GM18867 (cell line): ENCODE measurements around the gene RABEP2.
"Not testable (repeated sequence)": the region's sequence is repeated elsewhere in the genome, so short reads cannot be mapped to it uniquely, and the experiment has no call there.

ENCODE experiments used
- ATAC-seq: cut with Tn5 transposase; IDR thresholded peaks from one replicate; pipeline ENCODE4 v1.9.1; 2021; ENCODE audit warnings: mild to moderate bottlenecking, moderate library complexity; ENCODE audit not compliant: unreplicated experiment

RABEP2 gene

DNA sequence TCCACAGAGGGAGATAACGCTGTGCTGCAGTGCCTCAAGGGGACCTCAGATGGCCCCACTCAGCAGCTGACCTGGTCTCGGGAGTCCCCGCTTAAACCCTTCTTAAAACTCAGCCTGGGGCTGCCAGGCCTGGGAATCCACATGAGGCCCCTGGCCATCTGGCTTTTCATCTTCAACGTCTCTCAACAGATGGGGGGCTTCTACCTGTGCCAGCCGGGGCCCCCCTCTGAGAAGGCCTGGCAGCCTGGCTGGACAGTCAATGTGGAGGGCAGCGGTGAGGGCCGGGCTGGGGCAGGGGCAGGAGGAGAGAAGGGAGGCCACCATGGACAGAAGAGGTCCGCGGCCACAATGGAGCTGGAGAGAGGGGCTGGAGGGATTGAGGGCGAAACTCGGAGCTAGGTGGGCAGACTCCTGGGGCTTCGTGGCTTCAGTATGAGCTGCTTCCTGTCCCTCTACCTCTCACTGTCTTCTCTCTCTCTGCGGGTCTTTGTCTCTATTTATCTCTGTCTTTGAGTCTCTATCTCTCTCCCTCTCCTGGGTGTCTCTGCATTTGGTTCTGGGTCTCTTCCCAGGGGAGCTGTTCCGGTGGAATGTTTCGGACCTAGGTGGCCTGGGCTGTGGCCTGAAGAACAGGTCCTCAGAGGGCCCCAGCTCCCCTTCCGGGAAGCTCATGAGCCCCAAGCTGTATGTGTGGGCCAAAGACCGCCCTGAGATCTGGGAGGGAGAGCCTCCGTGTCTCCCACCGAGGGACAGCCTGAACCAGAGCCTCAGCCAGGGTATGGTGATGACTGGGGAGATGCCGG, 7.5 kb upstream of the RABEP2 start:
- no peak for ATAC-seq

DNA sequence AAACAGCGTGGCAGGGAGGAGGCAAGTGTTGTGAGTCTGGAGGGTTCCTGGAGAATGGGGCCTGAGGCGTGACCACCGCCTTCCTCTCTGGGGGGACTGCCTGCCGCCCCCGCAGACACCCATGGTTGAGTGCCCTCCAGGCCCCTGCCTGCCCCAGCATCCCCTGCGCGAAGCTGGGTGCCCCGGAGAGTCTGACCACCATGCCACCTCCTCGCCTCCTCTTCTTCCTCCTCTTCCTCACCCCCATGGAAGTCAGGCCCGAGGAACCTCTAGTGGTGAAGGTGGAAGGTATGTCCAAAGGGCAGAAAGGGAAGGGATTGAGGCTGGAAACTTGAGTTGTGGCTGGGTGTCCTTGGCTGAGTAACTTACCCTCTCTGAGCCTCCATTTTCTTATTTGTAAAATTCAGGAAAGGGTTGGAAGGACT, 6.8 kb upstream of the RABEP2 start, which contains the start of gene CD19:
CD19 (plus strand) TSS at position 171 of the 425 bp plus-strand sequence; CDS start at position 201, 30 bp downstream.
- ATAC-seq: no peak

- ATAC-seq: no peak
Measured at GRCh38 chr16:28930652-28931051, 5.6 kb upstream of the RABEP2 start.

- no peak for ATAC-seq
Measured at GRCh38 chr16:28930203-28930602, 5.2 kb upstream of the RABEP2 start.

GRCh38 chr16:28927815-28928214, 2.8 kb upstream of the RABEP2 start:
- no peak for ATAC-seq

DNA sequence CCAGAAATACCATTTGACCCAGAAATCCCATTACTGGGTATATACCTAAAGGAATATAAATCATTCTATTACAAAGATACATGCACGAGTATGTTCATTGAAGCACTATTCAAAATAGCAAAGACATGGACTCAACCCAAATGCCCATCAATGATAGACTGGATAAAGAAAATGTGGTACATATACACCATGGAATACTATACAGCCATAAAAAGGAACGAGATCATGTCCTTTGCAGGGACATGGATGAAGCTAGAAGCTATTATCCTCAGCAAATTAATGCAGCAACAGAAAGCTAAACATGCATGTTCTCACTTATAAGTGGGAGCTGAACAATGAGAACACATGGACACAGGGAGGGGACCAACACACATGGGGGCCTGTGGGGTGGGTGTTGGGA, 1.2 kb upstream of the RABEP2 start:
- ATAC-seq: not testable (repeated sequence)

- ATAC-seq: peak; percentile 30
Measured at GRCh38 chr16:28925386-28926228, 569 bp upstream of the RABEP2 start.

GRCh38 chr16:28924399-28924761, 658 bp downstream of the RABEP2 start:
- no peak for ATAC-seq

DNA sequence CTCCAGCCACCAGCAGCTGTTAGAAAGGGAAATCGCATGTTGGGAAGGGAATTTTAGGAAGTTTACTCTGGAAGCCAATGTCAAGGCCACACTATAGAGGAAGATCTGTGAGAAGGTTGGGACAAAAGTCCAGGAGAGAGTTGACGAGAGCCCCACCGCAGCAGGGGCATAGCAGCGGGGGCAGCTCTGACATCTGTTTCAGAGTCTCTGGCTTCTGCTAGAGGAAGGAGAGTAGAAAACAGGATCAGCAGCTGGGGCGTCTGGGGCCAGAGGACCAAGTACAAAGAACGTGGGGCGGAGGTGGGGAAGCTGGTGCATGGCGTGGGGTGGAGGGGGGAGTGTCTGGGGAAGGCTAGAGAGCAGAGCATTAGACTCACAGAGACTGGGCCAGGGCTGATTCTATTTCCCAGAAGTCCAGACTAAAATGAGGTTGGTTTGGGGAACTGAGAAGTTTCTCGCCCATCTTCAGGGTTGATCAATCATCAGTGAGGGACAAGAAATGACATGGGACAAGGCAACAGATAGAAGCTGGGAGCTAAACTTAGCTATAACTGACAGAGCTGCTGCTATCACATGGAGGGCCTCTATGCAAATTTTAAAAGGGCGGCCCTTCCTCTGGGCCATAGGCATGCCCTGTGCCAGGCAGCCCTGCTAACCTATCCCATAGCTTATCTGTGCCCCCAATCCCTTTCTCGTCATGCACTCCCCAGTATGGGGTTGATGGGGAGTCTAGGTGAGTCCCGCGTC, 1.2 kb downstream of the RABEP2 start:
- ATAC-seq: peak; percentile 52

GRCh38 chr16:28923231-28923587, 1.8 kb downstream of the RABEP2 start:
- ATAC-seq: no peak

- no peak for ATAC-seq
Measured at GRCh38 chr16:28918698-28919097, 6.3 kb downstream of the RABEP2 start.

DNA sequence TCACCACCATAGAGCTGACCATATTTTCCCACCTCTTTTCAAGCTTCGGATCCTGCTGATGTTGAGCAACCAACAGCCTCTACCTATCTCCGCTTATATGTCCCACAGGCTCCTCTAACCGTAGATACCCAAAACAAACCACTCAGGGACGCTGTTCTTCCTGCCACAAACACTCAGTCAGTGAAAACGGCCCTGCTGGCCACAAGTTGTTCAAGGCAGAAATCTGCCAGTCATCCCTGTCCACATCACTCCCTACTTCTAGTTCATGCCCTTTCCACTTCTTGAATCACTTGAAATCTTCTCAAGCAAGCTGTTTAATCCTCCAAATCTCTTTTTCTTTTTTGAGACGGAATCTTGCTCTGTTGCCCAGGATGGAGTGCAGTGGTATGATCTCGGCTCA, 7.9 kb downstream of the RABEP2 start:
- ATAC-seq: no peak

- no peak for ATAC-seq
Measured at GRCh38 chr16:28915181-28915580, 9.9 kb downstream of the RABEP2 start.

DNA sequence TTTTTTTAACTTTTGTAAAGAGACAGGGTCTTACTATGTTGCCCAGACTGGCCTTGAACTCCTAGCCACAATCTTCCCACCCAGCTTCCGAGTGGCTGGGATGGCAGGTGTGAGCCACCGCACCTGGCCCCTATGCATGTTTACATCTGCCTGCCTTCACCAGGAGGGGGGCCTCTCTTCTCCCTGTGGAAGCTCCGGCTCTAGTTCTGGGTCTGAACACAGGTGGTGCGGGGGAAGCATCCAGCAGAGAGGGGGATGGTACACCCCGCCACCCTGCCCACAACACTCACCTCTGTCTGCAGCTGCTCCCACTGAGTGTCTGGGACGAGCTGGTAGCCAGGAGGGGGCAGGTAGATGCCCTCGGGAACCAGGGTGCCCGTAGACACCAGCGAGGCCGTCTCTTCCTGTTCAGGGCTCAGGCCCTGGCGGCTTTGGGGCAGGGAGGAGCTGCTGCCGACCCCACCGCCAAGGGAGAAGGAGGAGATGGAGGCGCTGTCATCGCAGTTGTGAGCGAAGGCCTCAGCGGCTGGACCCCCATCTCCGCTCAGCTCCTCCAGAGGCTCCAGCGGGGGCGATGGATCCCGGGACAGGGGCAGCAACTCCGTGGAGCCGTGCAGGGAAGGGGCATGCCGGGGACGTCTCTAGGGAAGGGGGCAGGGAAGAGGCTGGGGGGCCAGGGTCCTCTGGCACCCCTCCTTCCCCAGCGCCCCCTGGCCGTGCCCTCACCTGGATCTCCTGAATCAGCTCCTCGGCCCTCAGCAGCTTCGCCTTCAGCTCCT, 10.9 kb downstream of the RABEP2 start:
- ATAC-seq: no peak

GRCh38 chr16:28912558-28912957, 12.5 kb downstream of the RABEP2 start:
- no peak for ATAC-seq

DNA sequence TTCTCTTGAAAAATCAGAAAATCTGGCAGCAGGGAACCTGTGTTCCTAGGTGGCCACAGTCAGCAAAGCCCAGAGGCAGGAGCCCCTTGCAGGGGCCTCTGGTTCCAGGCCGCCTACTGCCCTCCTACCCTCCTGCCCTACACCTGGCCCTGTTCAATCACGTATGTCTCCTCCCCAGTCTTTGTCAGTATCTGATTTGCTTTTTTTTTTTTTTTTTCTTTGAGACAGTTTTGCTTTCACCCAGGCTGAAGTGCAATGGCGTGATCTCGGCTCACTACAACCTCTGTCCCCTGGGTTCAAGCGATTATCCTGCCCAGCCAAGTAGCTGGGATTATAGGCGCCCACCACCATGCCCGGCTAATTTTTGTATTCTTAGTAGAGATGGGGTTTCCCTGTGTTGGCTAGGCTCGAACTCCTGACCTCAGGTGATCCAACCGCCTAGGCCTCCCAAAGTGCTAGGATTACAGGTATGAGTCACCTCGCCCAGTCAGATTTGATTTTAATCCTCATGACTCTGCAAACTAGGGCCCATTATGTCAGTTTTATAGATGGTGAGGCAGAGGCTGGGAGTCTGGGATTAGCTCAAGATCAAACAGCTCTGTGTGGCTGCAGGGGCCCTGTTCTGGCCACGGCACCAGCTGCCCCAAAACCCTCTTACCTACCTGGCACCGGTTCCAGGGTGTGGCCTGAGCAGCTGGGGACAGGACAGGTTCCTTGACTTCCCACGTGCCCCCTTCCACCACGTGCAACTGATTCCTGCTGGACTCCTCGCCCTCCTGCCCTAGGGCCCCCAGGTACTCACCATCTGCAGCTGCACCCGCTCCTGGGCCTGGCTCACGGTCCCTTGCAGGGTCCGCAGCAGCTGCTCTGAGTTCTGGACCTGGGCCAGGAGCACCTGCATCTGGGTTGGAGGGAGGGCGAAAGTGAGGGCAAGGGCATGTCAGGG, 14.7 kb downstream of the RABEP2 start:
- ATAC-seq: no peak

GRCh38 chr16:28905800-28906372, 19.2 kb downstream of the RABEP2 start:
- ATAC-seq: no peak

DNA sequence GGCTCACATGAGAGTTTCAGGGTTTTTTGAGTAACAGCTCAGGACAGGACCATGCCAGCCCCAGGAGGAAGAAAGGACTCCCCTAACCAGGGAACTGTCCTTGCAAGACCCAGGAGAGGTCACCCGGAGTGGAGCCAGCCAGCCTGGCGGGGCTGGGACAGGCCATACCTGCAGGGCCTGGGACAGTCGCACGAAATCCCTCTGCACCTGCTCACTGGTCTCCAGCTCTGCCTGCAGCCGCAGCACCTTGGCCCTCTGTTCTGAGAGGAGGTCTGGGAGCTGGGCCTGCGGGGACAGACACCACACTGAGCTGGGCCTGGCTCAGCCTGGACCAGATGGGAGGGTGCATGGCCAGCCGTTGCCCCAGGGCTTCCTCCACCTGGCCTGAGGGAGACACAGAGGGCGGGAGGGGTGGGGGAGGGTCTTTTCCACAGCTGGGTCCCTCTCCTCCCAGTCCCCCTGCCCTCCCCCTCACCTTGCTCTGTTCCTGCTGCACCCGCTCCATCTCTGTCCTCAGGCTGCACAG, 19.7 kb downstream of the RABEP2 start:
- no peak for ATAC-seq

- ATAC-seq: no peak
Measured at GRCh38 chr16:28904828-28905227, 20.2 kb downstream of the RABEP2 start.
